ENCODE measurements around the gene MRPL43. TPM values are rescaled to one million over a fixed set of nuclear protein-coding genes. Genes with fewer than 3 reads are reported as not detected.

MRPL43 gene
- total RNA-seq, 1 donor from 2014 or later, result 81.6 TPM

DNA sequence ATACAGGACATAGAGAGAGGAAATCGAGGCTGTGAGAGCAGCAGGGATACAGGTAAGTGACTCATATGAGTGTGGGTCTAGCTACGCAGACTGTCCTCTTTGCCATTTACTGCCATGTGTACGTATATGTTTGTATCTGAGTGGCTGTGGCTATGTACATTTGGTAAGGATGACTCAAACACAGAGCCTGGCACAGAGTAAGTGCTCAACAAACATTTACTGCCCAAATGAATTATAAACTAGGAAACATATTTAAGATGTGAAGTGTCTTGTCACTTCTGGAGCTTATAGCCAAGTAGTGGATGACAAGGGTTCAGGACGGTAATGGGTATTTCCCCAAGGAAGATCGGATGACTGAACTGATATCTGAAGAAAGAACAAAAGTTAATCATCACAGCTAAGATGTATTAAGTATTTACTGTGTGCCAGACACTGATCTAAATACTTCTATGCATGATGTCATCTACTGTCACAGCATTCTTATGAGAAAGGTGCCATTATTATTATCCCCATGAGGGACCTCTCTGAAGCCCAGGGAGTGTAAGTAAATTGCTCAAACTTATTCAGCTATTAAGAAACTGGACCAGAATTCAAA is 6.0 kb downstream of the MRPL43 start:
- DNase-seq (ENCODE audit: extremely low spot score, unreplicated experiment), result no peak
- no peak overlapping the region for H3K27ac Mint-ChIP-seq (ENCODE audit: unreplicated experiment)
- H3K9me3 Mint-ChIP-seq (ENCODE audit: unreplicated experiment), result no peaks in the 10 kb centered on the region
- H3K4me3 Mint-ChIP-seq (ENCODE audit: unreplicated experiment), result no peak overlapping the region
- H3K27me3 Mint-ChIP-seq (ENCODE audit: unreplicated experiment), result no peaks in the 10 kb centered on the region
- peaks cover 6% of the 10 kb centered on the region for H3K4me1 Mint-ChIP-seq (ENCODE audit: unreplicated experiment)
- TF ChIP-seq, protein P1, sequence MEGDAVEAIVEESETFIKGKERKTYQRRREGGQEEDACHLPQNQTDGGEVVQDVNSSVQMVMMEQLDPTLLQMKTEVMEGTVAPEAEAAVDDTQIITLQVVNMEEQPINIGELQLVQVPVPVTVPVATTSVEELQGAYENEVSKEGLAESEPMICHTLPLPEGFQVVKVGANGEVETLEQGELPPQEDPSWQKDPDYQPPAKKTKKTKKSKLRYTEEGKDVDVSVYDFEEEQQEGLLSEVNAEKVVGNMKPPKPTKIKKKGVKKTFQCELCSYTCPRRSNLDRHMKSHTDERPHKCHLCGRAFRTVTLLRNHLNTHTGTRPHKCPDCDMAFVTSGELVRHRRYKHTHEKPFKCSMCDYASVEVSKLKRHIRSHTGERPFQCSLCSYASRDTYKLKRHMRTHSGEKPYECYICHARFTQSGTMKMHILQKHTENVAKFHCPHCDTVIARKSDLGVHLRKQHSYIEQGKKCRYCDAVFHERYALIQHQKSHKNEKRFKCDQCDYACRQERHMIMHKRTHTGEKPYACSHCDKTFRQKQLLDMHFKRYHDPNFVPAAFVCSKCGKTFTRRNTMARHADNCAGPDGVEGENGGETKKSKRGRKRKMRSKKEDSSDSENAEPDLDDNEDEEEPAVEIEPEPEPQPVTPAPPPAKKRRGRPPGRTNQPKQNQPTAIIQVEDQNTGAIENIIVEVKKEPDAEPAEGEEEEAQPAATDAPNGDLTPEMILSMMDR (IDR thresholded peaks at IDR 0.05), result no peak
- H3K36me3 Mint-ChIP-seq (ENCODE audit: unreplicated experiment), result peaks cover 19% of the 10 kb centered on the region

DNA sequence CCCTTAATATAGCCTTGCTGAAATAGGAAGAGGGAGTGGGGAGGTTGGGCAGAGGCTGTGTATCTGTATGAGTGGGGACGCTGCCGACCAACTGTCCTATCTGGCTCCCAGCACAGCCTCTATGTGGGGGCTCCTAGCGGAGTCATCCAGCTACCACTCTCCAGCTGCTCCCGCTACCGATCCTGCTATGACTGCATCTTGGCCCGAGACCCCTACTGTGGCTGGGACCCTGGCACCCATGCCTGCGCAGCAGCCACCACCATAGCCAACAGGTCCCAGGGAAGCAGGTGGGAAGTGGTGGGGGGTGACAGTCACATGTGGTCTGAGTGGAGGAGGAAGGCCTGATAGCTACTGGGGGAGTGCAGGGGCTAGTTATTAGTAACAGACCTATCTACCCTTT is 6.6 kb downstream of the MRPL43 start:
- peaks cover 17% of the 10 kb centered on the region for H3K36me3 Mint-ChIP-seq (ENCODE audit: unreplicated experiment)
- no peak for DNase-seq (ENCODE audit: extremely low spot score, unreplicated experiment)
- H3K27me3 Mint-ChIP-seq (ENCODE audit: unreplicated experiment), result no peaks in the 10 kb centered on the region
- TF ChIP-seq, protein P1 (IDR thresholded peaks at IDR 0.05), result no peak
- H3K4me3 Mint-ChIP-seq (ENCODE audit: unreplicated experiment), result no peak overlapping the region
- no peaks in the 10 kb centered on the region for H3K9me3 Mint-ChIP-seq (ENCODE audit: unreplicated experiment)
- H3K4me1 Mint-ChIP-seq (ENCODE audit: unreplicated experiment), result peaks cover under 1% of the 10 kb centered on the region
- H3K27ac Mint-ChIP-seq (ENCODE audit: unreplicated experiment), result no peak overlapping the region

DNA sequence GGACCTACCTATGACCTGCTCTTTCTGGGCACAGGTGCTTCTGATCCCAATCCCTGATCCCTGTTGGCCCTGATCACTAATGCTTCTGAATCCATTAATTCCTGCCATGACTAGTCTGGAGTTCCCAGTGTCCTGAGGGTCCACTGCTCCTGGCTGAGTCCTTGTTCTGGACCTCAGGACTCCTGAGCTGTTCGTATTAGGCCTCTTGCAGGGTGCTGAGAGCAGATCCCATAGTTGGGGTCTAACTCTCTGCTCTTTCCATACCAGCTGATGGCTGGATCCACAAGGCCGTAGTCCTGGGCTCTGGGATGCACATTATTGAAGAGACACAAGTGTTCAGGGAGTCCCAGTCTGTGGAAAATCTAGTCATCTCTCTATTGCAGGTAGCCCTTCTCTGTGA is 7.0 kb downstream of the MRPL43 start:
- TF ChIP-seq, protein P1 (IDR thresholded peaks at IDR 0.05), result no peak
- Mint-ChIP-seq H3K9me3 (ENCODE audit: unreplicated experiment) (no peaks in the 10 kb centered on the region), H3K36me3 (ENCODE audit: unreplicated experiment) (peaks cover 15% of the 10 kb centered on the region), H3K4me1 (ENCODE audit: unreplicated experiment) (no peaks in the 10 kb centered on the region), H3K27me3 (ENCODE audit: unreplicated experiment) (no peaks in the 10 kb centered on the region), H3K27ac (ENCODE audit: unreplicated experiment) (no peak overlapping the region), H3K4me3 (ENCODE audit: unreplicated experiment) (no peak overlapping the region)
- no peak for DNase-seq (ENCODE audit: extremely low spot score, unreplicated experiment)

DNA sequence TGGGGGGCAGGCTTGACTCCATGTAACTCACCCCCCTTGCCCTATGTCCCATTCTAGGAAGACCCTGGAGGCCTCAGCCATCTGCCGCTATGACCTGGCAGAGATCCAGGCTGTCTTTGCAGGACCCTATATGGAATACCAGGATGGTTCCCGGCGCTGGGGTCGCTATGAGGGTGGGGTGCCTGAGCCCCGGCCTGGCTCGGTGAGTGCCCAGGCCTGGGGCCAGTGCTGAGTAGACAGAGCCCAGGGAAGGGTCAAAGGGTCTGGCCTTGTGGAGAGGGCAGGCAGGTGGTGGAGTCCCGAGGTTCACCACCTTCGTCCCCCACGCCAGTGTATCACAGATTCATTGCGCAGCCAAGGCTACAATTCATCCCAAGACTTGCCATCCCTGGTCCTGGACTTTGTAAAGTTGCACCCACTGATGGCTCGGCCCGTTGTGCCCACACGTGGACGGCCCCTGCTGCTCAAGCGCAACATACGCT is 7.5 kb downstream of the MRPL43 start:
- no peak for DNase-seq (ENCODE audit: extremely low spot score, unreplicated experiment)
- Mint-ChIP-seq H3K4me1 (ENCODE audit: unreplicated experiment) (no peaks in the 10 kb centered on the region), H3K36me3 (ENCODE audit: unreplicated experiment) (peaks cover 15% of the 10 kb centered on the region), H3K9me3 (ENCODE audit: unreplicated experiment) (no peaks in the 10 kb centered on the region), H3K27me3 (ENCODE audit: unreplicated experiment) (no peaks in the 10 kb centered on the region), H3K27ac (ENCODE audit: unreplicated experiment) (no peak overlapping the region), H3K4me3 (ENCODE audit: unreplicated experiment) (no peak overlapping the region)
- TF ChIP-seq, protein P1 (IDR thresholded peaks at IDR 0.05), result no peak

DNA sequence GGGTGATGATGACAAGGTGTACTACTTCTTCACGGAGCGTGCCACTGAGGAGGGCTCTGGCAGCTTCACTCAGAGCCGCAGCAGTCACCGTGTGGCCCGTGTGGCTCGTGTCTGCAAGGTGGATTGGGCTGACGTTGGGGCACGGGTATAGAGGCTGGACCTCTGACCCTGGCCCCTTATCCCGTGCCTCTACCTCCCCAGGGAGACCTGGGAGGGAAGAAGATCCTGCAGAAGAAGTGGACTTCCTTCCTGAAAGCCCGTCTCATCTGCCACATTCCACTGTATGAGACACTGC is 8.4 kb downstream of the MRPL43 start:
- H3K36me3 Mint-ChIP-seq (ENCODE audit: unreplicated experiment), result peaks cover 12% of the 10 kb centered on the region
- TF ChIP-seq, protein P1 (IDR thresholded peaks at IDR 0.05), result no peak
- H3K27me3 Mint-ChIP-seq (ENCODE audit: unreplicated experiment), result no peaks in the 10 kb centered on the region
- DNase-seq (ENCODE audit: extremely low spot score, unreplicated experiment), result no peak
- H3K27ac Mint-ChIP-seq (ENCODE audit: unreplicated experiment), result no peak overlapping the region
- H3K4me1 Mint-ChIP-seq (ENCODE audit: unreplicated experiment), result no peaks in the 10 kb centered on the region
- no peaks in the 10 kb centered on the region for H3K9me3 Mint-ChIP-seq (ENCODE audit: unreplicated experiment)
- H3K4me3 Mint-ChIP-seq (ENCODE audit: unreplicated experiment), result no peak overlapping the region
